ENCODE measurements around the gene ROR2.

The ROR2 gene

GRCh38 chr9:91900055-91900796 lies 49.8 kb downstream of the ROR2 start:
- DNase-seq, result no peak

GRCh38 chr9:91899594-91899993 lies 50.4 kb downstream of the ROR2 start:
- no peak for DNase-seq

GRCh38 chr9:91899219-91899563 lies 50.8 kb downstream of the ROR2 start:
- no peak for DNase-seq

GRCh38 chr9:91898451-91899218 lies 51.4 kb downstream of the ROR2 start:
- DNase-seq, result no peak

- DNase-seq, result no peak
Measured at GRCh38 chr9:91897201-91897600, 52.8 kb downstream of the ROR2 start.

GRCh38 chr9:91896513-91897121 lies 53.4 kb downstream of the ROR2 start:
- no peak for DNase-seq

GRCh38 chr9:91896097-91896496 lies 53.9 kb downstream of the ROR2 start:
- no peak for DNase-seq

- DNase-seq, result no peak
Measured at GRCh38 chr9:91894536-91894935, 55.5 kb downstream of the ROR2 start.

- no peak for DNase-seq
Measured at GRCh38 chr9:91894023-91894422, 56.0 kb downstream of the ROR2 start.

GRCh38 chr9:91891915-91892314 lies 58.1 kb downstream of the ROR2 start:
- no peak for DNase-seq

- no peak for DNase-seq
Measured at GRCh38 chr9:91890662-91891061, 59.4 kb downstream of the ROR2 start.

GRCh38 chr9:91889161-91889911 lies 60.7 kb downstream of the ROR2 start:
- no peak for DNase-seq

GRCh38 chr9:91886414-91887076 lies 63.5 kb downstream of the ROR2 start:
- no peak for DNase-seq

GRCh38 chr9:91885746-91886413 lies 64.1 kb downstream of the ROR2 start:
- no peak for DNase-seq

- DNase-seq, result no peak
Measured at GRCh38 chr9:91884696-91885687, 65.0 kb downstream of the ROR2 start.

- no peak for DNase-seq
Measured at GRCh38 chr9:91884153-91884552, 65.9 kb downstream of the ROR2 start.

GRCh38 chr9:91883503-91883902 lies 66.5 kb downstream of the ROR2 start:
- no peak for DNase-seq

GRCh38 chr9:91882627-91883026 lies 67.4 kb downstream of the ROR2 start:
- DNase-seq, result no peak

GRCh38 chr9:91880378-91880972 lies 69.6 kb downstream of the ROR2 start:
- DNase-seq, result no peak

- DNase-seq, result no peak
Measured at GRCh38 chr9:91879231-91879630, 70.8 kb downstream of the ROR2 start.
